Iris pigment epithelial cell (primary cell): ENCODE results near the gene PCID2.
A peak's percentile ranks its signal among the peaks of the same experiment; 100 is the strongest.
"Not testable (repeated sequence)": the region's sequence is repeated elsewhere in the genome, so short reads cannot be mapped to it uniquely, and the experiment has no call there.

Experiments used
- DNase-seq: peaks from one replicate; pipeline ENCODE4 v3.0.0-alpha.2; 2011; ENCODE audit warnings: low read depth

PCID2 gene

DNA sequence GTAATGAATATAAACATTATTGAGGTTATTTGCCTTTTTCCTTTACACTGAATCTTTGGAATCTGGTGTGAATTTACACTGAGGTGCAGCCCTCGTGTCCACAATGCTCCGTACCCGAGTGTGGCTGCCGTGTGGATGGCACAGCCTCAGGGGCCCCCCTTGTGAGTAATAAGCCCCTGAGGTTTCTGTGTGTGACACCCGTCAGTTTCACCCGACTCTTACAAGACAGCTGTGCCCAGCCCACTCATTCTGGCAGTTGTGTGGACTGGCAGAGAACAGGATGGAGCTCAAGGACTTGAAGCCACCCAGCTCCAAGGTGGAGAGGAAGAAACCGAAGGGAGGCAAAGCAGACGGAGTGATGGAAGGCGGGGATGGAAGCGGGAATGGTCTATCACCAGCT lies 42.2 kb downstream of the PCID2 start:
- DNase-seq = no peak

DNA sequence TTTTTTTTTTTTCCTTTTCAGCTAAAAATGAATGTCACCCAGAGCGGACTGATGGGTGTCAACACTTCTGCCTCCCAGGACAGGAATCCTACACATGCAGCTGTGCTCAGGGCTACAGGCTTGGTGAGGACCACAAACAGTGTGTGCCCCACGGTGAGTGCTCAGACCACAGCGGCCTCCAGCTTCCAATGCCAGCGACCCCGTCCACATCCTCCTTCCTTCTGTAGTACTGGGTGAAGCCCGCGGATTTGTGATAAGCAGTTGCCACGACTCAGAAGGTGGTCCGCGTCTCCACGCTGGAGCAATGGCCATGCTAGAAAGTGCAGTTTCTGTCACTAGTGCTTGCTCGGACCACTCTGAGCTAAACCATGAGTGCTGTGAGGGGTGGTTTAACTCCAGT lies 44.0 kb downstream of the PCID2 start:
- DNase-seq = no peak

DNA sequence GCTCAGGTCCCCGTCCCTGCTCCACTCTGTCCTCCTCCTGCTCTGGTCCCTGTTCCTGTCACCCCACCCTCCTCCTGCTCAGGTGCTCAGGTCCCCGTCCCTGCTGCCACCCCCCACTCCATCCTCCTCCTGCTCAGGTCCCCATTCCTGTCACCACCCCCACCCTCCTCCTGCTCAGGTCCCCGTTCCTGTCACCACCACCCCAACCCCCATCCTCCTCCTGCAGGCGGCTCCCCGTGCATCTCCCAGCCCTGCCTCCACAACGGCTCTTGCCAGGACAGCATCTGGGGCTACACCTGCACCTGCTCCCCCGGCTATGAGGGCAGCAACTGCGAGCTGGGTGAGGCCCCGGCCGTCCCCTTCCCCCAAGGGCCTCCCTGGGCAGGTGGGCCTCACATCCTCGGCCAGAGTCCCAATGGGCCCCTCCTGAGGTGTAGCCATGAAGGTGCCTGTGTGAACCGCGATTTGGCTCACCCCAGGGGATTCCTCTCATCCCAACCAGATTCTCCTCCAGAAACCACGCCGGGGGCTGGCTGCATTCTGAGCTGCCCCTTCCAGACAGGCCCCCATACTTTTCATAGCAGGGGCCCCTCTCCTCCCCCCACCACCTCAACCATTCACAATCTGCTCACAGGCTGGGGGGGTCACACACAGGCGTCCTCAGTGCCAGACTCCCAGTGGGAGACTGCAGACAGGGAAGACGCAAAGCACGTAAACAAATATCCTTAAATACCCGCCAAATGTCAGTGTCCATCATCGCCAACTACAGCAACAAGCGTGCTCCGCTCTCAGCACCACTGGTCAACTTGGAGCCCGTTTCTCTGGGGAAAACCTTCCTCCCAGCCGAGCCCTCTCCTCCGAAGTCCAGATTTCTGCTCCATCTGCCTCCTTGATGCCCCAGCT lies 45.4 kb downstream of the PCID2 start:
- no peak for DNase-seq

DNA sequence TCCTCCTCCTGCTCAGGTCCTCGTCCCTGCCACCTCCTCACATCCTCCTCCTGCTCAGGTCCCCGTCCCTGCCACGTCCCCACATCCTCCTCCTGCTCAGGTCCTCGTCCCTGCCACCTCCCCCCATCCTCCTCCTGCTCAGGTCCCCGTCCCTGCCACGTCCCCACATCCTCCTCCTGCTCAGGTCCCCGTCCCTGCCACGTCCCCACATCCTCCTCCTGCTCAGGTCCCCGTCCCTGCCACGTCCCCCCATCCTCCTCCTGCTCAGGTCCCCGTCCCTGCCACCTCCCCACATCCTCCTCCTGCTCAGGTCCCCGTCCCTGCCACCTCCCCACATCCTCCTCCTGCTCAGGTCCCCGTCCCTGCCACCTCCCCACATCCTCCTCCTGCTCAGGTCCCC lies 46.5 kb downstream of the PCID2 start:
- not testable (repeated sequence) for DNase-seq

DNA sequence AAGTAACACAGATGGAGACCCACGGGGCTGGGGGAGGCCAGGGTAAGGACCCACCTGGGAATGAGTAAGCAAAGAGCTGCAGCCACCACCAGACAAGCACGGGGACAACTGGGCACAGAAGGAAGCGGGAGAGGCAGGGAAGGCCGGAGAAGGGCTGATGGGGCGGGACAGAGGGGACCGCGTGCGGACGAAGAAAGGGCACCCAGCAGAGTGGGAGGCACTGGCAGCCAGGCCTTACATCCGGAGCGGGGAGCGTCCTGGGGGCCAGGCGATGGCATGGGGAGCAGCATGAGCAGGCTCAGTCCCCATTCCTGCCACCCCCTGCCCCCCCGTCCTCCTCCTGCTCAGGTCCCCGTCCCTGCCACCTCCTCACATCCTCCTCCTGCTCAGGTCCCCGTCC lies 47.0 kb downstream of the PCID2 start:
- DNase-seq = no peak

DNA sequence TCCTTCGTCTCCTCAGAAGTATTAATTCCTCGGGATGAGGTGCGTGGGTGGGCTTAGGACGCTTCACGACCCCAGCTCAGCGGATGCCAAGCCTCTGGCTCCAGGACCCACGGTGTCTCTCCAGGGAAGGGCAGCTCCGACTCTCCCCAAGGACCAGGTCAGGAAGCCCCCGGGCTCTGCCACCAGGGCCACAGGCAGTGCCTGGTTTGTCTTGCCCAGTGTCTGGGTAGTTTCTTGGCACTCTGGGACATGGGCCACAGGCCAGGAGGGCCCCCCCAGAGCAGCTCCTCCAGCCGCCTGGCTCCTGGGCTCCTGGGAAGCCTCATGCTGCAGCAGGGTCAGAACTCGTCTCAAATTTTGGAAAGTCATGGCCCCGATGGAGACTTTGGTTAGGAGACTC lies 47.5 kb downstream of the PCID2 start:
- no peak for DNase-seq

DNA sequence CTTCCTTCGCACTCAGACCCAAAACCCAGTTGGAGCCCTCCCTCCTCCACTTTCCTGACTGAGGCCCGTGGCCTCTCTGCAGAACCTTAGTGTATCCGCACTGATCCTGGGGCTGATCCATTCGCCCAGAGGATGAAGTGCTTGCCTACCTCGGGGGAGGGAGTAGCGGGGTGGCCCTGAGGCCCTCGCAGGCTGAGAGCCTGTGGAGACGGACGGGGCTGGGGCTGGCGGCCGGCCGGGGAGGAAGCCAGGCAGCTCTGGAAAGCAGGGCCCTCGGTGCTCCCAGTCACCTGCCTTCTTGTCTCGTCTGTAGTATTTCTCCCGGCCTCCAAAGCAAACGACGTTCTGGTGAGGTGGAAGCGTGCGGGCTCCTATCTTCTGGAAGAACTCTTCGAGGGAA lies 48.8 kb downstream of the PCID2 start:
- DNase-seq = no peak

DNA sequence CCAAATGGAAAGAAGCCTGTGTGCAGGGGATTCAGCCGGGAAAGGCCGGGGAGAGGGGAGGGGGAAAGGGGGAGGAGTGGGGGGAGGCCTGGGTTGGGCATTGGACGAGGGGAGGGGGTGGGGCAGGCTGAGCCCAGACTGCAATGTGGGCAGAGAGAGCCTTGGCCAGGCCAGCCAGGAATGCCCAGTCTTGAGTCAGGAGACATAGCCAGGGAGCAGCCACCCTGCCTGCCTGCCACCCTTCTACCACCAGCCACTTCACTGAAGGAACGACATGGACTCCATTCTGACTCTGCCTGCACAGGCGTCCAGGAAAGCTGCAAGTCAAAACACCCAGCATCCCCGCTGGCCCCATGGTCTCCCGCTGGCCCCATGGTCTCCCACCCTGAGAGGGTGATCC lies 49.5 kb downstream of the PCID2 start:
- DNase-seq = no peak

DNA sequence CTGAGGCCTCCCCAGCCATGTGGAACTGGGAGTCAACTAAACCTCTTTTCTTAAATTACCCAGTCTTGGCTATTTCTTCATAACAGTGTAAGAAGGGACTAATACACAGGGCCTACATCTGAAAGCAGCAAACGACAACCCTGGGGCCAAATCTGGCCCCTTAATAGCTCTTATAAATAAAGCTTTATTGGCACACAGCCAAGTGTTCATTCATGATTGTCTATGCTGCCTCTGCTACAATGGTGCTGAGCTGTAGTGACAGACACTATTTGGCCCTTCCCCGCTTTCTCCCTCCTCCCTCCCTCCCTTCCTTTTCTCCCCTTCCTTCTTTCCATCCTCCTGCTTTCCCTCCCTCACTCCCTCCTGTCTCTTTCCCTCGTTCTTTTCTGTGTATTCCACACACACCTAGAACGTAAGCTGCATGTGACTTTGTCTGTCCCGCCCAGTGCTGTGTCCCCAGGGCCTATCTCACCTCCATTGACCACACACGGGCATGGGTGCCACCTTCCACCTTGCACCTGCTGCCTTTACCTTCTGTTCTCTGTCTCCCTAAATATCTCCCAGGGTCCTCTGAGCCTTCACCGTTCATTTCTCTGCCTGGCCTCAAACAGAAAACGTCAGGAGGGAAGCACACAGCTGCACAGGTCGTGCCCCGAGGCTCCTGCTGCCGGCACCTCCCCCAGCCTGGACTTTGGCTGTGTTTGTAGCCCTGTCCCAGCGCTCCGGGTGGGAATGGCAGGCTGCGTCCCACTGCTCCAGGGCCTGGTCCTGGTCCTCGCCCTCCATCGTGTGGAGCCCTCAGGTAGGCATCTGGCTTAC lies 50.3 kb downstream of the PCID2 start, which contains the start of gene PROZ:
TSS of gene PROZ (plus strand) at position 720 of the 819 bp plus-strand sequence. CDS start at position 733, 13 bp downstream.
- no peak for DNase-seq

DNA sequence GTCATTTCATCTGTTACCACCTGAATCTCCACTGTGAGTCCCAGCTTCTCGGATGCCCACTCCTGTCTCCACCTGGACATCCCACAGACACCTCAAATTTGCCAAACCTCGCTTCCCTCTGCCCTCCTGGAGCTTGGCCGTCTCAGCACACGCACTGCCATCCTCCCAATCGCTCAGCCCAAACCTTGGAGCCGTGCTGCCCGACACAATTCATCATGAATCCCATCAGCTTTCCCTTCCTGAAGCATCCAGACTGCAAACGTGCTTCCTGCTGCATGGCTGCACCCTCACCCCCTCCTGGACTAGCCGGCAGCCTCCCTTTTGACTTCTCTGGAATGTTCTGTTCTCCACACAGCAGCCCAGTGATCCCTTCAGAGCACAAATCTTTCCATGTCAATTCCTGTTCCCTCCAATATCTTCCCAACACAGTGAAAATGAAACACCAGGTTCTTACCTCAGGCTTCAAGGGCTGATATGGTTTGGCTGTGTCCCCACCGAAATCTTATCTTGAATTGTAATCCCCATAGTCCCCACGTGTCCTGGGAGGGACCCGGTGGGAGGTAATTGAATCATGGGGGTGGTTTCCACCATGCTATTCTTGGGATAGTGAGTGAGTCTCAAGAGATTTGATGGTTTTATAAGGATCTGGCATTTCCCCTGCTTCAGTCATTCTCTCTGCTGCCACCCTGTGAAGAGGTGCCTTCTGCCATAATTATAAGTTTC lies 51.1 kb downstream of the PCID2 start:
- DNase-seq = no peak

DNA sequence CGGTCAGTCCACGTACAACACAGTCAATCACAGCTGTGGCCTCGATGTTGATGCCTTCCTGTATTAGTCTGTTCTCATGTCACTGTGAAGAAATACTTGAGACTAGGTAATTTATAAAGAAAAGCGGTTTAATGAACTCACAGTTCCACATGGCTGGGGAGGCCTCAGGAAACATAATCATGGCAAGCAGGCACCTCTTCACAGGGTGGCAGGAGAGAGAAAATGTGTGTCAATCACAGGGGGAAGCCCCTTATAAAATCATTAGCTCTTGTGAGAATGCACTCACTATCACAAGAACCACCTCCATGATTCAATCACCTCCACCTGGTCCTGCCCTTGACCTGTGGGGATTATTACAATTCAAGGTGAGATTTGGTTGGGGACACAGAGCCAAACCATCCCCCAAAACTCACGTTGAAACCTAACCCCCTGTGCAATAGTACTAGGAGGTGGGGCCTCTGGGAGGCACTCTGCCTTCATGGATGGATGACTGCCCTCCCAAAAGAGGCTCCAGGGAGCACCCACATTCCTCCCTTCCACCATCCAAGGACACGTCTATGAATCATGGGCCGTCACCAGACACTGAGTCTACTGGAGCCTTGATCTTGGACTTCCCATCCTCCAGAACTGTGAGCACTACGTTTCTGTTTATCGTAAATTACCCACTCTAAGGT lies 52.4 kb downstream of the PCID2 start:
- DNase-seq = peak; percentile 28

DNA sequence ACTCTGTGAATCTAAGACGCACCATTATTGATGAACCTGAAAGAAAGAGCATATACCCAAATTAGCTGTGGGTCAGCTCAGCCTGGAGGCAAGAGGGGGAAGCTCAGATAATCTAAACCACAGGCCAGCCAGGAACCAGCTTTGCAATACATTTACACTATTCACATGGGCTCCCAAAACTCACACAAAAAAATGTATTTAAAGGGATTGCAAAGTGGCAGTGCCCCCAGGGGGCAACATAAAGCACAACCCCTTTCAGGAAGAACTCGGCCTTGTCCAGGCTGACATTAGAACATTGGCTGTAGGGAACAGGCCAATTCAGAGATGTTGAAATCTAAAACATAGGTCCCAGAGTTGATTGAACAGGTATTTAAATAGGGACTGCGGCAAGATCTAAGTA lies 53.3 kb downstream of the PCID2 start:
- DNase-seq = no peak

DNA sequence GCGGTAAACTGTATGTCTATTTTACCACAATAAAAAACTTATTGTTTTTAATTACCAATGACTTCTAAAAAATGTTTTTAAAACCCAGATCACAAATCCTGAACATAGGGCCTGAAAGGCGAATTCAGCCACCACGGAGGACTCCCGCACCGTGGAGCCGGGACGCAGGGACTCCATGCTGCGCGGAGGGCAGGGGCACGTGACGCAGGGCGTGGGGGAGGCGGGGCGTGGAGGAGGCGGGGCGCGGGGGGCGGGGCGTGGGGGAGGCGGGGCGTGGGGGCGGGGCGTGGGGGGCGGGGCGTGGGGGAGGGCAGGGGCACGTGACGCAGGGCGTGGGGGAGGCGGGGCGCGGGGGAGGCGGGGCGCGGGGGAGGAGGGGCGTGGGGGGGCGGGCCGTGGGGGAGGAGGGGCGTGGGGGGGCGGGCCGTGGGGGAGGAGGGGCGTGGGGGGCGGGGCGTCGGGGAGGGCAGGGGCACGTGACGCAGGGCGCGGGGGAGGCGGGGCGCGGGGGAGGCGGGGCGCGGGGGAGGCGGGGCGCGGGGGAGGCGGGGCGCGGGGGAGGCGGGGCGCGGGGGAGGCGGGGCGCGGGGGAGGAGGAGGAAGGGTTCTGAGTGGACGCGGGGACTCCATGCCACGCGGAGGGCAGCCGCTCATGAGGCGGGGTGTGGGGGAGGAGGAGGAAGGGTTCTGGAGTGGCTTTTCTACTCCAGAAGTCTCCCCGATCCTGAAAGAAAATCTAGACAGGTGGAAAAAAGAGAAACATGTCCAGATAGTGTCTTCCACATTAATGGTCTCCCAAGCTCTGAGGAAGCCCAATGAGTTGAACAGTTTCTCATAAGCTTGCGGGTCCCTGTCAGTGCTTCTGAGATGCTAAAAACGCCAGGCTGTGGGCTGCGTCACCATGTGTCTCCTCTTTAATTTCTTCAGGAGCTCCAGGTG lies 54.4 kb downstream of the PCID2 start:
- peak; percentile 58 for DNase-seq

DNA sequence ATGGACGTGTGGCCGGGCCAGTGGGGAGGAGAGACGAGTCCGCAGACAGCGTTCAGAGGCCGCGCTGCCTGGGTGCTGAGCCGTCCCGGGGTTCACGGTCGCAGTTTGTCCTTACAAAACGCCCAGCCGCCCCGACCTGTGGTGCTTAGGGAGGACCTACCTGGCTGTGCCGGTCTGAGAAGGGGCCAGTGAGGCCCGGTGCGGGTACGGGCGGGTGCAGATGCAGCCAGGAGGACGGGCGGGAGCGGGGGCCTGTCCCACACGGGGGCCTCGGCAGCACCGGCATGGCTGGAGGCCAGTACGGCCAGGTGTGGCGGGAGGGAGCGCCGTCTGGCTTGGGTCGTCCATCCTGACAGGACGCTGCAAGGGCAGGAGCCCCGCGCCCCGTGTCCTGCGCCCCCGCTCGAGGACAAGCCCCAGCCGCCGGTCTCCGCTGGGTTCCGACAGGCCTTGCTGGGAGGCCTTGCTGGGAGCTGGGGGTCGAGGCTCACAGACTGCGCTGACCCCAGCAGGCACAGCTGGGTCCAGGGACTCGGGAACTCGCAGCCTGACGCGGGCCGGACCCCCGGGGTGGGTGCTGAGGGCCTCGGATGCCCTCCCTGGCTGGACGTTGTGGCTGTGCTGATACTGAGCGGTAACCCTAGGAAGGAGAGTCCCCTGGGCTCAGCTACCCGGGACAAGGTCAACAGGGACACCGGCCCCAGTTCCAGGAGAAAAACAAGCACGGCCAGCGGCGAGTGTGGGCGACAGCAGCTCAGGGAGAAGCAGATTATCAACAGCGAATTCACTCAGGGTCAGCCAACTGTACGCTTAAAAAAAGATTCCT lies 55.3 kb downstream of the PCID2 start:
- peak; percentile 52 for DNase-seq

DNA sequence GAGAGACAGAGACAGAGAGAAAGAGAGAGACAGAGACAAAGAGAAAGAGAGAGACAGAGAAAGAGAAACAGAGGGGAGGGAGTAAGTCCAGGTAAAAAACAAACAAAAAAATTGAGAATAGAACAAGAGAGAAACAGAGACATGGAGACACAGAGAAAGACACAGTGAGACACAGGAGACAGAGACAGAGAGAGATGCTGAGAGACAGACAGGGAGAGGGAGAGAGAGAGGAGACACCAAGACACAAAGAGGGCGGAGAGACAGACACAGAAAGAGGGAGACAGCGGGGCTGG lies 55.8 kb downstream of the PCID2 start:
- DNase-seq = no peak

DNA sequence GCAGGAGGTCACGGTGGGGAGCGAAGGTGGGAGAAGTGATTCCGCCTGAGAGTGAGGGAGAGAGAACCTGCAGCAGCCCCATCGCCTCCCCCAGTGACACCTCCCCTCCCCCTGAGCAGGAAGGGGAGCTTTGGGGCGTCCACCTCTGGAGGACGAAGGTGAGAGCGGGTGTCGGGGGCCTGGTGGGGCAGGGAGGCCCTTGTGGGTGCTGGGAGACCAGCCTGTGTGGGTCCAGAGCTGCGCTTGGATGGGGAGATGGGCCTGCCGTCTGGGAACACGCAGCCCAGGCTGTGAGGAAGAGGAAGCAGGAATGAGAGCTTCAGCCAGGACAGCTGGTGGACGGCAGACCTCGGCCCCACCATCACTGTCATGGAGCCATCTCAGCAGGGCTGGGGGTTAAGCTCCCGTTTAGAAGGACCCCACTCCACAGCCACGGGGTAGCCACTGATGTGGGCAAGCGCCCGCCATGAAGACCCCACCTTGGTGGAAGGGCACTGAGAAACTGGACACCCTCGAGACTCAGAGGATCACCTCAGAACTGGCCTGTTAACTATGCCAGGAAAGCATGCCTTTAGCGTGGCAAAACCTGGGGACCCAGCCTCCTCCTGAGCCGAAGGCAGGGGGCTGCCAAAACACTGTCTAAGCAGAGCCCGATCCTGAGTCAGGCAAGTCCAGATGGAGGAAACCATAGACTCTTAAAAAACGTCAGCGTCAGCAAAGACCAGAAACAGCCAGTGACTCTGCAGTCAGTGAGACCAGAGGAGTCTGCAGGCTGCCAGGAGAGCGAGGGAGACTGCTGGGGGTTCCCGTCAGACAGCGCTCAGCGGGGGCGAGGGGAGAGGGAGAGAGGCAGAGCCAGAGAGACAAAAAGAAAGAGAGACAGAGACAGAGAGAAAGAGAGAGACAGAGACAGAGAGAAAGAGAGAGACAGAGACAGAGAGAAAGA lies 56.5 kb downstream of the PCID2 start:
- DNase-seq = peak; percentile 55

DNA sequence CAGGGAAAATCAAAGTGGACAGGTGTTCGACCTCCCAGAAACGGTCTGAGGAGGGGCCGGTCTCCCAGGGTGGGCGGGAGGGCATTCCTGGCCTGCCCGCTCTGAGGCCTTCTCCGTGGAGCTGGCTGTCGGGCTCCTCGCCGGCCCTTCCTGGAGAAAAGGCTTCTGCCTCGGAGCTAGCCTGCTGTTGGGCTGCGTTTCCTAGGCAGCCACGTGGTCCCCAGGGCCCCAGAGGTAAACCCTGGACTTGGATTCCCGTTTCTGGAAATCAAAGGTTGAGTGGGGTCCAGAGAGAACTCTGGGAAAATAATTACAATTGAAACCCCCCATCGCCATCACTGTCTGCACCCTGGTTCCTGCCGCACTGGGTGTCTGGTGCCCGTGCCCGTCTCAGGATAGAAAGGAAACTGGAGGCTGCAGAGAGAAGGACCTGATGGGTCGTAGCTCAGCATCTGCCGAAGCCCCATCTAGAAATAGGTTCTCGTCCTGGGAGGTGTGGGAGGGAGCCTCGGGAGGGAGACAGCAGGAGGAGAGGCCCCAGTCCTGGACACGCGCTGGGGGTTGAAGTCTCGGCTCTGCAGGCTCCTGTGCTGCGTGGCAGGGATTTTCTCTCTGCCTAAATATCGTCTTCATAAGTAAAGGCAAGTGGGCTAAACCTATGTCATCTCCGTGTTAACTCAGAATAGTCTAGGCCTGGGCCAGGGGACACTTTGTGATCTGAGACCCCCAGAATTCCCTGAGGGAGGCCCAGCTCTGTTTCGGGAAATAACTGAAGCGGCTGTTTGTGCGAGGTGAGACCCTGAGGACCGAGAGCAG lies 57.7 kb downstream of the PCID2 start:
- no peak for DNase-seq
